Stimulated activated naive CD8-positive, alpha-beta T cell treated with anti-CD3 and anti-CD28 coated beads, Interleukin-15, Interleukin-2, amounts not matched to agents 100 ng/mL and 50 ng/mL, for 24 hours (primary cell): Measurements from ENCODE around the gene GRIK2.

Source experiments
- H3K27ac Mint-ChIP-seq: one replicate; pipeline ENCODE4 v1.8.0; 2021; ENCODE audit warnings: mild to moderate bottlenecking, mixed read lengths
- H3K27me3 Mint-ChIP-seq: one replicate; pipeline ENCODE4 v1.8.0; 2021; ENCODE audit warnings: mixed read lengths
- H3K36me3 Mint-ChIP-seq: one replicate; pipeline ENCODE4 v1.8.0; 2021; ENCODE audit warnings: low read depth, mixed read lengths
- H3K4me1 Mint-ChIP-seq: one replicate; pipeline ENCODE4 v1.8.0; 2021; ENCODE audit warnings: low read depth, mixed read lengths
- H3K4me3 Mint-ChIP-seq: one replicate; pipeline ENCODE4 v1.8.0; 2021; ENCODE audit warnings: mild to moderate bottlenecking, mixed read lengths
- H3K9me3 Mint-ChIP-seq: one replicate; pipeline ENCODE4 v1.8.0; 2021; ENCODE audit warnings: mixed read lengths

The GRIK2 gene

GRCh38 chr6:101803136-101803535 lies 409.6 kb downstream of the GRIK2 start:
- Mint-ChIP-seq H3K9me3 (peaks cover 3% of the 10 kb centered on the region), H3K4me1 (no peaks in the 10 kb centered on the region), H3K4me3 (no peak overlapping the region), H3K36me3 (no peaks in the 10 kb centered on the region), H3K27ac (no peak overlapping the region), H3K27me3 (no peaks in the 10 kb centered on the region)

DNA sequence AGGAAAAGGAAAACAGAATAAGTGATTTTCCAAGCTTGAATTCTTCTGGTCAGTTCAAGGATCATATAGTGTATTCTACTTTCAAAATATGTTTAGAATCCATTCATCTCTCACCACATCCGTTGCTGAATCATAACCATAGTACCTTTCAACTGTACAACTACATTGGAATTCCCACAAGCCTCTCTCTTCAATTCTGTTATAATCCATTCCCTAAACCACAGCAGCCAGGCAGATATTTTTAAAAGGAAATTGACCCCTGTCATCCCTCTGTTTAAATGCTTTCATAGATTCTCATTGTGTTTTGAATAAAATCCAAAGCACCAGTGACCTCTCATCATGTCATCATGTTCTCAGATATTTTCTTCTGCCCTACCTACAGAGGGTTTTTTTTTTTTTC lies 412.7 kb downstream of the GRIK2 start:
- Mint-ChIP-seq H3K36me3 (no peaks in the 10 kb centered on the region), H3K9me3 (peaks cover 6% of the 10 kb centered on the region), H3K4me3 (no peak overlapping the region), H3K4me1 (no peaks in the 10 kb centered on the region), H3K27me3 (no peaks in the 10 kb centered on the region), H3K27ac (no peak overlapping the region)

- no peaks in the 10 kb centered on the region for H3K4me1 Mint-ChIP-seq
- no peaks in the 10 kb centered on the region for H3K27me3 Mint-ChIP-seq
- H3K4me3 Mint-ChIP-seq: no peak overlapping the region
- H3K27ac Mint-ChIP-seq: no peak overlapping the region
- peaks cover 3% of the 10 kb centered on the region for H3K9me3 Mint-ChIP-seq
- H3K36me3 Mint-ChIP-seq: no peaks in the 10 kb centered on the region
These were observed 417.6 kb downstream of the GRIK2 start for GRCh38 chr6:101811108-101811507.

DNA sequence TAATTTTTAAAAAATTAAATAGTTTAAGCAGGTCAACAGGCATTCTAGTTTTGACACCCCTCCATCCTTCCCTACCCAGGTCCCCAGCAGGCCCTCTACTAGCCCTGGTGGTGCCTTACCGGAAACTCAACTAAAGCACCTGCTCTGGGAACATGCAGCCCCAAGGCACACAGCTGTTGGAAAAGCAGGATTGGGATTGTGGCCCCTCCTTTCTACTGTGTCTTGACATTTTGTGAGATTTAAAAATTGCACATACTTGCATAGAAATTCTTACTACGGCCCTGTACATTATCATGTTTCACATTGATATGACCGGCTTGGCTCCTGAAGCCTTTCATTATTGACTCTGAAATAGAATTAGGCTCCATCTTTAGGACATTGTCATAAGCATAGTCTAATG lies 423.2 kb downstream of the GRIK2 start:
- H3K9me3 Mint-ChIP-seq: peaks cover 7% of the 10 kb centered on the region
- no peaks in the 10 kb centered on the region for H3K27me3 Mint-ChIP-seq
- H3K4me3 Mint-ChIP-seq: no peak overlapping the region
- H3K36me3 Mint-ChIP-seq: no peaks in the 10 kb centered on the region
- no peak overlapping the region for H3K27ac Mint-ChIP-seq
- no peaks in the 10 kb centered on the region for H3K4me1 Mint-ChIP-seq

GRCh38 chr6:101818051-101818450 lies 424.5 kb downstream of the GRIK2 start:
- Mint-ChIP-seq H3K27ac (no peak overlapping the region), H3K4me3 (no peak overlapping the region), H3K4me1 (no peaks in the 10 kb centered on the region), H3K36me3 (no peaks in the 10 kb centered on the region), H3K9me3 (peaks cover 10% of the 10 kb centered on the region), H3K27me3 (no peaks in the 10 kb centered on the region)

- Mint-ChIP-seq H3K36me3 (no peaks in the 10 kb centered on the region), H3K4me1 (no peaks in the 10 kb centered on the region), H3K27me3 (no peaks in the 10 kb centered on the region), H3K4me3 (no peak overlapping the region), H3K27ac (no peak overlapping the region), H3K9me3 (peaks cover 29% of the 10 kb centered on the region)
These were observed 431.2 kb downstream of the GRIK2 start for GRCh38 chr6:101824551-101825345.

GRCh38 chr6:101826269-101826668 lies 432.8 kb downstream of the GRIK2 start:
- H3K4me3 Mint-ChIP-seq: no peak overlapping the region
- H3K9me3 Mint-ChIP-seq: peaks cover 22% of the 10 kb centered on the region
- H3K4me1 Mint-ChIP-seq: no peaks in the 10 kb centered on the region
- no peak overlapping the region for H3K27ac Mint-ChIP-seq
- H3K36me3 Mint-ChIP-seq: no peaks in the 10 kb centered on the region
- no peaks in the 10 kb centered on the region for H3K27me3 Mint-ChIP-seq

DNA sequence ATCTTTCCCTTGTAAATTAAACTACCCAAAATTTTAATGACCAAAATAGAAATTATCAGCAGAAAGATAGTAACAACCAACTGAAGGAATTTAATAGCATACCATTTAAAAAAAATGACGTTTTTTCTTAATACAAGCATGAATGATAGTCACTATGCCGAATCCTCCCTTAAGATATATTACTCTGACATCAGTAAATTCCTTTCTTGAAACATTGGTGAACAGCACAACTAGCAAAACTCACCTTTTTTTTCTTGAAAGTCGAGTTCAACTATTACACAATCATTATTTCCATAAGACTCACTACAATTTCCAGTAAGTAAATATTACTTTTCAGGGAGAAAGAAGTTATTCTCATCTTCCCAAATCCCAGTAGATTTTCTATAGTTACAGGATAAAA lies 433.2 kb downstream of the GRIK2 start:
- Mint-ChIP-seq H3K4me3 (no peak overlapping the region), H3K27ac (no peak overlapping the region), H3K4me1 (no peaks in the 10 kb centered on the region), H3K9me3 (peaks cover 22% of the 10 kb centered on the region), H3K27me3 (no peaks in the 10 kb centered on the region), H3K36me3 (no peaks in the 10 kb centered on the region)

DNA sequence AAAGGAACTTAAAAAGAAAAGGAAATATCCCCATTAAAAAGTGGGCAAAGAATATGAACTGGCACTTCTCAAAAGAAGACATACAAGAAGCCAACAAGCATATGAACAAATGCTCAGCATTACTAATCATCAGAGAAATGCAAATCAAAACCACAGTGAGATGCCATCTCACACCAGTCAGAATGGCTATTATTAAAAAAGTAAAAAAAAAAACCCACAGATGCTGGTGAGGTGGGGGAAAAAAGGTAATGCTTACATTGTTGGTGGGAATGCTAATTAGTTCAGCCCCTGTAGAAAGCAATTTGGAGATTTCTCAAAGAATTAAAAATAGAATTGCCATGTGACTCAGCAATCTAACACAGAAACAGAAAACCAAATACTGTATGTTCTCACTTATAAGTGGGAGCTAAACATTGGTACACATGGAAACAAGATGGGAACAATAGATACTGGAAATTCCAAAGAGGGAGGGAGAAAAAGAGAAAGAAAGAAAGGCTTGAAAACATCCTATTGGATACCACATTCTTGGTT lies 437.1 kb downstream of the GRIK2 start:
- H3K4me1 Mint-ChIP-seq: no peaks in the 10 kb centered on the region
- H3K27ac Mint-ChIP-seq: no peak overlapping the region
- H3K9me3 Mint-ChIP-seq: peaks cover 13% of the 10 kb centered on the region
- H3K4me3 Mint-ChIP-seq: no peak overlapping the region
- H3K36me3 Mint-ChIP-seq: no peaks in the 10 kb centered on the region
- H3K27me3 Mint-ChIP-seq: no peaks in the 10 kb centered on the region

GRCh38 chr6:101832371-101832770 lies 438.9 kb downstream of the GRIK2 start:
- Mint-ChIP-seq H3K4me1 (no peaks in the 10 kb centered on the region), H3K27me3 (no peaks in the 10 kb centered on the region), H3K9me3 (peaks cover 18% of the 10 kb centered on the region), H3K4me3 (no peak overlapping the region), H3K27ac (no peak overlapping the region), H3K36me3 (no peaks in the 10 kb centered on the region)

DNA sequence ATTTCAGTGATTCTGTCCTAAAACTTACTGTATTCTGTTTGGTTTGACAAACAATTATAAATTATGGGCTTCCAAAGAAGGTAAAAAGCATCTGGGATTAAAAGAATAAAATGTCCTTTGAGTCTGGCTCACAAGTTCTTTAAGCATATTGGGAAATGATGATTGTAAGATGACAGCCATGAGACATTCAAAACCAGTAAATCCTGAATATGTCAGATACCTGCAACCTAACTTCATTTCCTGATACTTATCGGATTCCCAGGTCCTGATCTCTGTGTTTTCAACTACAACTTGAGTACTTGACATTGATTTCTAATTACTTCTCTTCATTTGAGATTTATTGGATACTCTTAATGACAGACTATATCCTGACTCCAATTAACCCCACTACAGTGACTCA lies 446.6 kb downstream of the GRIK2 start:
- Mint-ChIP-seq H3K4me3 (no peak overlapping the region), H3K36me3 (no peaks in the 10 kb centered on the region), H3K4me1 (no peaks in the 10 kb centered on the region), H3K27me3 (no peaks in the 10 kb centered on the region), H3K9me3 (peaks cover 12% of the 10 kb centered on the region), H3K27ac (no peak overlapping the region)

- Mint-ChIP-seq H3K27ac (no peak overlapping the region), H3K9me3 (peaks cover 4% of the 10 kb centered on the region), H3K4me1 (no peaks in the 10 kb centered on the region), H3K4me3 (no peak overlapping the region), H3K36me3 (no peaks in the 10 kb centered on the region), H3K27me3 (no peaks in the 10 kb centered on the region)
These were observed 451.7 kb downstream of the GRIK2 start for GRCh38 chr6:101845172-101845571.

GRCh38 chr6:101845621-101846020 lies 452.1 kb downstream of the GRIK2 start:
- H3K4me3 Mint-ChIP-seq: no peak overlapping the region
- no peaks in the 10 kb centered on the region for H3K27me3 Mint-ChIP-seq
- peaks cover 4% of the 10 kb centered on the region for H3K9me3 Mint-ChIP-seq
- no peak overlapping the region for H3K27ac Mint-ChIP-seq
- no peaks in the 10 kb centered on the region for H3K36me3 Mint-ChIP-seq
- H3K4me1 Mint-ChIP-seq: no peaks in the 10 kb centered on the region

- H3K9me3 Mint-ChIP-seq: peaks cover 4% of the 10 kb centered on the region
- no peaks in the 10 kb centered on the region for H3K4me1 Mint-ChIP-seq
- H3K36me3 Mint-ChIP-seq: no peaks in the 10 kb centered on the region
- H3K4me3 Mint-ChIP-seq: no peak overlapping the region
- H3K27ac Mint-ChIP-seq: no peak overlapping the region
- H3K27me3 Mint-ChIP-seq: no peaks in the 10 kb centered on the region
These were observed 454.2 kb downstream of the GRIK2 start for GRCh38 chr6:101847690-101848089.

- Mint-ChIP-seq H3K9me3 (no peaks in the 10 kb centered on the region), H3K27me3 (no peaks in the 10 kb centered on the region), H3K36me3 (no peaks in the 10 kb centered on the region), H3K27ac (no peak overlapping the region), H3K4me1 (no peaks in the 10 kb centered on the region), H3K4me3 (no peak overlapping the region)
These were observed 458.4 kb downstream of the GRIK2 start for GRCh38 chr6:101851911-101852310.
